ENCODE data around the gene ZNF253.

GRCh38 chr19:19866611-19867248, 1.0 kb downstream of the ZNF253 start:
- TF ChIP-seq EZH2 (IDR thresholded peaks at IDR 0.05; ENCODE audit: borderline replicate concordance, low read depth, low read length, poor library complexity, severe bottlenecking), result no peak
- TF ChIP-seq CTCF (conservative IDR thresholded peaks at IDR 0.05; ENCODE audit: low read depth, low read length), result no peak

Data from A673 (cell line).